Ovary (tissue), 3 donors: ENCODE measurements around the gene FIG4.

Source experiments
- POLR2A ChIP-seq: fragments of 450-650 bp; IDR thresholded peaks from one replicate; pipeline ENCODE4 v1.6.1; 2017; ENCODE audit warnings: antibody characterized with exemption, mild to moderate bottlenecking, moderate library complexity
- TF ChIP-seq, protein P1 (sequence below), 3 donors: fragments of 450-650 bp in 2 of 3; fragments of 200-600 bp in 1 of 3; IDR thresholded peaks; one replicate each; pipeline versions ENCODE4 v1.5.1 to v1.8.0; 2016 to 2022; ENCODE audit warnings: antibody characterized with exemption in 3 of 3, mild to moderate bottlenecking in 1 of 3
- donor health status: DM: no; HTN: no; CAD: no.

- TF ChIP-seq, protein P1, sequence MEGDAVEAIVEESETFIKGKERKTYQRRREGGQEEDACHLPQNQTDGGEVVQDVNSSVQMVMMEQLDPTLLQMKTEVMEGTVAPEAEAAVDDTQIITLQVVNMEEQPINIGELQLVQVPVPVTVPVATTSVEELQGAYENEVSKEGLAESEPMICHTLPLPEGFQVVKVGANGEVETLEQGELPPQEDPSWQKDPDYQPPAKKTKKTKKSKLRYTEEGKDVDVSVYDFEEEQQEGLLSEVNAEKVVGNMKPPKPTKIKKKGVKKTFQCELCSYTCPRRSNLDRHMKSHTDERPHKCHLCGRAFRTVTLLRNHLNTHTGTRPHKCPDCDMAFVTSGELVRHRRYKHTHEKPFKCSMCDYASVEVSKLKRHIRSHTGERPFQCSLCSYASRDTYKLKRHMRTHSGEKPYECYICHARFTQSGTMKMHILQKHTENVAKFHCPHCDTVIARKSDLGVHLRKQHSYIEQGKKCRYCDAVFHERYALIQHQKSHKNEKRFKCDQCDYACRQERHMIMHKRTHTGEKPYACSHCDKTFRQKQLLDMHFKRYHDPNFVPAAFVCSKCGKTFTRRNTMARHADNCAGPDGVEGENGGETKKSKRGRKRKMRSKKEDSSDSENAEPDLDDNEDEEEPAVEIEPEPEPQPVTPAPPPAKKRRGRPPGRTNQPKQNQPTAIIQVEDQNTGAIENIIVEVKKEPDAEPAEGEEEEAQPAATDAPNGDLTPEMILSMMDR (IDR thresholded peaks at IDR 0.05) = no peak
- TF ChIP-seq POLR2A = no peak
These were observed 117.7 kb downstream of the FIG4 start for GRCh38 chr6:109808837-109809236.
